Stimulated activated CD4-positive, alpha-beta T cell treated with anti-CD3 and anti-CD28 coated beads, Interleukin-12 subunit alpha, Interleukin-12 subunit beta, amount 100 ng/mL, for 48 hours (primary cell): ENCODE measurements around the gene PUM2.
A peak's percentile ranks its signal among the peaks of the same experiment; 100 is the strongest.
"Not testable (repeated sequence)": the region's sequence is repeated elsewhere in the genome, so short reads cannot be mapped to it uniquely, and the experiment has no call there.

Experiments used
- DNase-seq, 3 donors: peaks; one replicate each; pipeline ENCODE4 v3.0.0-alpha.2; 2020; ENCODE audit warnings: low read depth in 2 of 3, low spot score in 1 of 3

The PUM2 gene

GRCh38 chr2:20369366-20369765 lies 18.7 kb upstream of the PUM2 start:
- no peak for DNase-seq

- DNase-seq: no peak
Measured at GRCh38 chr2:20368706-20369105, 18.1 kb upstream of the PUM2 start.

DNA sequence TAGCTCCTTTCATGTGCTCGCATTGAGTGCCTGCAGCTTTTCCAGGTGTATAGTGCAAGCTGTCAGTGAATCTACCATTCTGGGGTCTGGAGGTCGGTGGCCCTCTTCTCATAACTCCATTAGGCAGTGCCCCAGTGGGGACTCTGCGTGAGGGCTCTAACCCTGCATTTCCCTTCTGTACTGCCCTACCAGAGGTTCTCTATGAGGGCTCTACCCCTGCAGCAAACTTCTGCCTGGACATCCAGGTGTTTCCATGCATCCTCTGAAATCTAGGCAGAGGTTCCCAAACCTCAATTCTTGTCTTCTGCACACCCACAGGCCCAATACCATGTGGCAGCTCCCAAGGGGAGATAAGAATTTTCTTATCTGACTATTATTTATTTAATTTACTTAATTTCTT lies 17.3 kb upstream of the PUM2 start:
- DNase-seq: not testable (repeated sequence)

- DNase-seq: no peak
Measured at GRCh38 chr2:20366672-20367116, 16.1 kb upstream of the PUM2 start.

GRCh38 chr2:20365249-20365817 lies 14.7 kb upstream of the PUM2 start:
- peak; percentile 42 to 49 (median 44) for DNase-seq

DNA sequence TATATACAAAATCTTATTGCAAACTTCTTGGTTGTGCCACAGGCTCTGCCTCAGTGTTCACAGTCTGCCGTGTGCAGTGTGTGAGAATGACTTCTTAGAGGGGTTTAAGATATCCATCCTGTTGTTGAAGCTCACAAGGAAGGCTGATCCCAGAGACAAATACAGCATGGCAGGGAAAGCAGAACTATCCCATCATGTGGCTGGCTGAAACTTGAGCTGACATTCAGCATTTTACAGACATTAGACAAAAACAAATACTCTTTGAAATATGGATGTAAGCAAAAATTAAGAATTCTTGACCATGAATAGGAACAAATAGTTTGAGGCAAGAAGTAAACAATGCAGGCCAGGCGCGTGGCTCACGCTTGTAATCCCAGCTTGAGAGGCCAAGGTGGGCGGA lies 12.9 kb upstream of the PUM2 start:
- DNase-seq: no peak

- DNase-seq: no peak
Measured at GRCh38 chr2:20362701-20363435, 12.2 kb upstream of the PUM2 start.

GRCh38 chr2:20361893-20362292 lies 11.2 kb upstream of the PUM2 start:
- no peak for DNase-seq

- no peak for DNase-seq
Measured at GRCh38 chr2:20359096-20359495, 8.5 kb upstream of the PUM2 start.

DNA sequence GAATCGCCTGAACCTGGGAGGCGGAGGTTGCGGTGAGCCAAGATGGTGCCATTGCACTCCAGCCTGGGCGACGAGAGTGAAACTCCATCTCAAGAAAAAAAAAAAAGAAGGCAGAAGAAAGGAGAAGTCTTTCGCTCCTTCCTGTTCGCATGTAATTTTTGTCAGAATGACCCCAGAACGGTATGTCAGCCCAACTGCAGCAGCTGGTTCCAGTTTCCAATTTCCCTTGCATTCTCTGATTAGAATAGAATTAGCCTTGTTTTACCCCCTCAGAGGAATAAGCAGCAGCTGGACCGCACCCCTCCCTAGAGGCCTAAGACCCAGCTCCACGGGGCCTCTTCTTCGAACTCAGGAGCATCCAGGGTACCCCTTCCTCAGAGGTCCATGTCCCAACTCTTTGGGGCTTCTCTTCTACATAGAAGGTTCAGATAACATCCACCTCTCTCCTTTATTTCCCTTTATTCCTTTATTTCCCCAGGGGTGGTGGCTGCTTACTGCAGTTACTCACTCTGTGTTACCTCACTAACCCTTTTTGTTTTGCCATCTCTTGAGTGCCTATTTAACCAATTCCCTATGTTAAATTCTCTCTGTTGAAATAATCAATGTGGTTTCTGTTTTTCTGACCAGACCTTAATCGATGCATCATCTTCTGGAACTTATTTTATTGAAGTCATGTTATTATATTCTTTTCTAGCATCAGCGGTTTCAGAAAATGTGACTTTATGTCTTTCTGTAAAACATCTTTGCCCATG lies 7.2 kb upstream of the PUM2 start:
- DNase-seq: no peak

GRCh38 chr2:20356042-20356441 lies 5.4 kb upstream of the PUM2 start:
- no peak for DNase-seq

DNA sequence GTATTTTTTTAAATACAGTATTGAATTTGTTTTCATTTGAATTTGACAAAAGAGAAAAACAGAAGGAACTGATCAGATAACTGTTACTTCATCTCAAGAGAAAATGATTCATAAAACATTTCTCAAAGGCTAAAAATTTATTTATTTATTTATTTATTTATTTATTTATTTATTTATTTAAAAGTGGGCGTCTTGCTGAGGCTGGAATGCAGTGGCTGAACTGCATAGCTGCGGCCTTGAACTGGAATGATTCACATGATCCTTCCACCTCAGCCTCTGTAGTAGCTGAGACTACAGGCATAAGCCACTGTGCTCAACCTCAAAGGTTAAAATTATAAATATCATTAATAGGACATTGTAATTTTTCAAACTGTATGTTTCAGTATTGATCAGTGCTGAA lies 4.5 kb upstream of the PUM2 start:
- DNase-seq: no peak

- DNase-seq: no peak
Measured at GRCh38 chr2:20353241-20353992, 2.8 kb upstream of the PUM2 start.

- no peak for DNase-seq
Measured at GRCh38 chr2:20352581-20353216, 2.1 kb upstream of the PUM2 start.

DNA sequence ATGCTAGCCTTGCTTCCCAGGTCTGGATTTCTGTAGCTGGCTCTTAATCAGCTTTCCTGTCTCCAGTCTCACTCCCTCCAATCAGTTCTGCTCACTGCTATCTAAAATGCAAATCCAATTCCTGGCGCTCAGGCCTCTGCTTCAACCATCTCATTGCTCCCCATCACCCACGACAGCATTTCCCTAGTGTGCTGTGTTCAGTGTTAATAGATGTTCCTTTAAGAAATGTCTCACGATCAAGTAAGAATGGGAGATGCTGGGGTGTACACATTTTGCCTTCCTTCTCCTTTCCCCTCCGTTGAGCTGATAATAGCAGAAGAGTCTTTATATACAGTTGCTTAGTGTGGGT lies 1.6 kb upstream of the PUM2 start:
- DNase-seq: no peak

DNA sequence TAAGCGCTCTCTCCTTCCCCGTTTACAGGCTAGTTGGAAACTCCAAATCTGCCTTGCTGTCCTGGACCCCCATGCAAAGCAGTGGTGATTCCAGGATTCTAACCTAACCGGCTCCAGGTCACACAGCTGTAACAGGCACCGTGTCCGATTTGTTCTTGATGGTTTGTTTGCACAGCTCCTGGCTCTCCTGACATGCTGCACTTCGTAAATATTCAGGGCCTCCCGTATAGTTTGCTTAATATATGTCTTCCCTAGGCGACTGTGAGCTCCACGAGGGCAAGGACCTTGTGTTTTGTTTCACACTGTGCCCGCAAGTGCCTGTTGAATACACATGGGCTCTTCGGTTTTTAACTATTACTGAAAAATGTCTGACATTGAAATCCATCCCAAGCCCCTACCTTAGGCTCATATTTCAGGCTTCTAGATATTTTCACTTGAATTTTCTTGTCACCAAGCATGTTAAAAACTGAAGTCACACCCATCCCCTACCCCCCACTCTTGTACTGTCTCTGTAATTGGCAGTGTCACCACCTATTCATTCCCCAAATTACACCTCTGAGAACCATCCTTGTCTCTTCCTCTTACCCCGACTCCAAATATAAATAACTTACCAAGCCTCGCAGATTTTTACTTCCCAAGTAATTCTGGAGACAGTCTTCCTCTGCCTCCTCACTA lies 1.0 kb upstream of the PUM2 start:
- no peak for DNase-seq

GRCh38 chr2:20350041-20350712 lies 467 bp downstream of the PUM2 start:
- DNase-seq: peak in 2 of 3 donors; percentile 40 to 57

GRCh38 chr2:20349513-20349921 lies 1.1 kb downstream of the PUM2 start:
- no peak for DNase-seq

DNA sequence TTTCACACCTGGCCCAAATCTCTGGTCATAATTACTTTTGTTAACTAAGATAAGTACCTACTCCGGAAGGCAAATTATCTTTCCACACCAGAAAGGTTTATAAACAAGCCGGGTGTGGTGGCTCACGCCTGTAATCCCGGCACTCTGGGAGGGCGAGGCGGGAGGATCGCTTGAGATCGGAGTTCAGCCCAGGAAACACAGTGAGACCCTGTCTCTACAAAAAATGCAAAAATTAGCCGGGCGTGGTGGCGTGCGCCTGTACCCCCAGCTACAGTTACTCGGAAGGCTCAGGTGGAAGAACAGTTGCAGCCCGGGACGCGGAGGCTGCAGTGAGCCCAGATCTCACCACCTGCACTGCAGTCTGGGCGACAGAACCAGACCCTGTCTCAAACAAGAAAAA lies 2.1 kb downstream of the PUM2 start:
- no peak for DNase-seq
